Measurements from ENCODE around the gene YWHAH.
A peak's percentile ranks its signal among the peaks of the same experiment; 100 is the strongest.

Gene YWHAH

GRCh38 chr22:31970490-31971444 lies 26.4 kb downstream of the YWHAH start (continued):
- TF ChIP-seq ZNF518A (tag by site-specific recombination; conservative IDR thresholded peaks at IDR 0.05; ENCODE audit: low read depth) (no peak), ZNF785 (tag by site-specific recombination; IDR thresholded peaks at IDR 0.05) (0 out of 2 replicates have a peak, but pooled peaks have one; percentile 20), ZNF335 (tag by site-specific recombination; conservative IDR thresholded peaks at IDR 0.05) (peak; percentile 65), MZF1 (tag by site-specific recombination; IDR thresholded peaks at IDR 0.05; ENCODE audit: borderline replicate concordance) (peak; percentile 70; the same call in 1 of the 2 replicates), EGR2 (tag by site-specific recombination; IDR thresholded peaks at IDR 0.05; ENCODE audit: low read depth) (peak; percentile 86), SCRT1 (tag by site-specific recombination; IDR thresholded peaks at IDR 0.05; ENCODE audit: borderline replicate concordance) (peak; percentile 44; the same call in 1 of the 2 replicates), GFI1B (tag by site-specific recombination; IDR thresholded peaks at IDR 0.05) (no peak), ZNF16 (tag by site-specific recombination; IDR thresholded peaks at IDR 0.05; ENCODE audit: low read depth) (no peak), ZNF521 (tag by site-specific recombination; IDR thresholded peaks at IDR 0.05) (no peak), ZSCAN30 (tag by site-specific recombination; IDR thresholded peaks at IDR 0.05) (peak; percentile 66; the same call in 1 of the 2 replicates), ZNF398 (tag by site-specific recombination; IDR thresholded peaks at IDR 0.05) (no peak), ZNF513 (tag by site-specific recombination; IDR thresholded peaks at IDR 0.05) (no peak), ZNF138 (tag by site-specific recombination; IDR thresholded peaks at IDR 0.05; ENCODE audit: borderline replicate concordance) (no peak), ZNF639 (tag by site-specific recombination; IDR thresholded peaks at IDR 0.05) (no peak), PRDM4 (tag by site-specific recombination; IDR thresholded peaks at IDR 0.05) (peak; percentile 63; the same call in 1 of the 2 replicates), WT1 (tag by site-specific recombination; IDR thresholded peaks at IDR 0.05) (no peak), ZBTB6 (tag by site-specific recombination; IDR thresholded peaks at IDR 0.05) (peak; percentile 98), ZNF548 (tag by site-specific recombination; IDR thresholded peaks at IDR 0.05) (peak; percentile 12; the same call in 1 of the 2 replicates), ZNF449 (tag by site-specific recombination; IDR thresholded peaks at IDR 0.05) (no peak), ZNF155 (tag by site-specific recombination; IDR thresholded peaks at IDR 0.05) (no peak), ZNF701 (tag by site-specific recombination; IDR thresholded peaks at IDR 0.05) (no peak), ZNF747 (tag by site-specific recombination; IDR thresholded peaks at IDR 0.05) (no peak)

Measured in HEK293 (cell line).